ENCODE results near the gene EME2. TPM values are rescaled to one million over a fixed set of nuclear protein-coding genes. Genes with fewer than 3 reads are reported as not detected.
A peak's percentile ranks its signal among the peaks of the same experiment; 100 is the strongest.

Gene EME2, protein sequence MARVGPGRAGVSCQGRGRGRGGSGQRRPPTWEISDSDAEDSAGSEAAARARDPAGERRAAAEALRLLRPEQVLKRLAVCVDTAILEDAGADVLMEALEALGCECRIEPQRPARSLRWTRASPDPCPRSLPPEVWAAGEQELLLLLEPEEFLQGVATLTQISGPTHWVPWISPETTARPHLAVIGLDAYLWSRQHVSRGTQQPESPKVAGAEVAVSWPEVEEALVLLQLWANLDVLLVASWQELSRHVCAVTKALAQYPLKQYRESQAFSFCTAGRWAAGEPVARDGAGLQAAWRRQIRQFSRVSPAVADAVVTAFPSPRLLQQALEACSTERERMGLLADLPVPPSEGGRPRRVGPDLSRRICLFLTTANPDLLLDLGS
- 42.5 and 43.9 TPM in 2 replicates for total RNA-seq
- total RNA-seq (2013), result 12.0 TPM
- 34.6 and 44.1 TPM in 2 replicates for polyA plus RNA-seq
- 21.8 and 27.5 TPM in 2 replicates for polyA minus RNA-seq

DNA sequence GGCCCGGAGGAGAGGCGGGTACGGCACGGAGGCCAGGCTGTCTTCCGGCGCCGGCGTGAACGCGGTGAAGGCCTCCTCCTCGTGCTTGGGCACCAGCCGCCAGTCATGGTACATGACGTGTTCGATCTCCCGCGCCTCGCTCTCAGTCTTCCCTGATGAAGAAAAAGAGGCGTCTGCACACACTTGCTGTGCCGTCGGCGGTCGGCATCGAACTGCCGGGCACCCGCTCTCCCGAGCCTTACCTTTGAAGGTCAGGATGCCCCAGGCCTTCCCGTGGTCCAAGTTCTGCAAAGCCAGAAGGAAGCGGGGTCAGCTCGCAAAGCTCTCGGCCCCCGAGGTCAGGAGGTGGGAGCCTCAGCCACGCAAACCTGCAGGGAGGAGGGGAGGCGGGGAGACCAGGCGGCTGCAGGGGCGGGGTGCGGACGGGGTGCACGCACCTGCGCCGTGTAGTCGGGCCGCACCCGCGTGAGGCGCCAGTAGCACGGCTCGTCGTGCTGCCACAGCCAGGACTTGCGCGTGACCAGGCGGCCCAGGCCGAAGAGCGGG is at the start of gene EME2:
Gene EME2, plus strand, starts transcription at position 449 of the 546 bp plus-strand sequence. CDS start 418 bp downstream, outside the sequence.
- DNase-seq (peak; percentile 60), ATAC-seq (ENCODE audit: low read depth) (no peak)
- no peaks in the 10 kb centered on the region for H3K27me3 ChIP-seq (replicated peaks in 1 of 4; ENCODE audit: control extremely low read depth in 1 of 4, control insufficient read depth in 3 of 4, insufficient read depth in 4 of 4, low read length in 3 of 4)
- H3K9ac ChIP-seq (ENCODE audit: low read length), result peak within 1 kb of the TSS; percentile 84
- WGBS (ENCODE audit: insufficient coverage), result under 1% methylated on average over 53 of the region's 53 CpGs
- H3K27me3 Mint-ChIP-seq, result no peaks in the 10 kb centered on the region
- TF ChIP-seq EZH2 (IDR thresholded peaks at IDR 0.05; ENCODE audit: borderline replicate concordance, insufficient read depth, low read depth, low read length, poor library complexity, severe bottlenecking), result no peak
- TF ChIP-seq, protein P1, sequence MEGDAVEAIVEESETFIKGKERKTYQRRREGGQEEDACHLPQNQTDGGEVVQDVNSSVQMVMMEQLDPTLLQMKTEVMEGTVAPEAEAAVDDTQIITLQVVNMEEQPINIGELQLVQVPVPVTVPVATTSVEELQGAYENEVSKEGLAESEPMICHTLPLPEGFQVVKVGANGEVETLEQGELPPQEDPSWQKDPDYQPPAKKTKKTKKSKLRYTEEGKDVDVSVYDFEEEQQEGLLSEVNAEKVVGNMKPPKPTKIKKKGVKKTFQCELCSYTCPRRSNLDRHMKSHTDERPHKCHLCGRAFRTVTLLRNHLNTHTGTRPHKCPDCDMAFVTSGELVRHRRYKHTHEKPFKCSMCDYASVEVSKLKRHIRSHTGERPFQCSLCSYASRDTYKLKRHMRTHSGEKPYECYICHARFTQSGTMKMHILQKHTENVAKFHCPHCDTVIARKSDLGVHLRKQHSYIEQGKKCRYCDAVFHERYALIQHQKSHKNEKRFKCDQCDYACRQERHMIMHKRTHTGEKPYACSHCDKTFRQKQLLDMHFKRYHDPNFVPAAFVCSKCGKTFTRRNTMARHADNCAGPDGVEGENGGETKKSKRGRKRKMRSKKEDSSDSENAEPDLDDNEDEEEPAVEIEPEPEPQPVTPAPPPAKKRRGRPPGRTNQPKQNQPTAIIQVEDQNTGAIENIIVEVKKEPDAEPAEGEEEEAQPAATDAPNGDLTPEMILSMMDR (IDR thresholded peaks at IDR 0.05), result no peak
- peaks cover 0 to 28% of the 10 kb centered on the region in 2 experiments for H3K36me3 ChIP-seq (replicated peaks in 1 of 2; ENCODE audit: control extremely low read depth in 1 of 2, control insufficient read depth in 1 of 2, extremely low read depth in 1 of 2, insufficient read depth in 2 of 2, low read length in 1 of 2)
- H3K4me1 ChIP-seq (ENCODE audit: control insufficient read depth in 2 of 2, insufficient read depth in 2 of 2, low read length in 2 of 2), result peaks cover 22 to 35% of the 10 kb centered on the region in 2 donors
- ChIA-PET CTCF (interaction anchor here (0.6 to 3.2 kb wide), 4 partner anchors 9 to 716 kb away, joined by 3 to 15 read pairs (median 6); partner anchors contain the start of genes MAPK8IP3, NUBP2 and SPSB3), POLR2A (interaction anchor here (0.6 to 4.4 kb wide), 4 partner anchors 10 to 157 kb away, joined by 3 to 27 read pairs (median 3); partner anchors contain the start of genes NUBP2 and SPSB3)
- no peaks in the 10 kb centered on the region for H3K9me3 Mint-ChIP-seq (ENCODE audit: insufficient read depth)
- H3K9me3 ChIP-seq (ENCODE audit: control extremely low read depth in 1 of 3, control insufficient read depth in 2 of 3, insufficient read depth in 1 of 3, low read length in 2 of 3), result no peaks in the 10 kb centered on the region
- H4K20me1 ChIP-seq (ENCODE audit: control insufficient read depth, insufficient read depth, low read length, poor library complexity, severe bottlenecking), result peaks cover 60% of the 10 kb centered on the region
- H3K79me2 ChIP-seq (ENCODE audit: control insufficient read depth, insufficient read depth, low read length), result peaks cover 31% of the 10 kb centered on the region
- peak within 1 kb of the TSS; percentile 53 to 87 (median 82) for H3K4me3 ChIP-seq (ENCODE audit: control extremely low read depth in 1 of 5, extremely low read depth in 1 of 5, insufficient read depth in 1 of 5, low read depth in 2 of 5, low read length in 4 of 5)
- peak within 1 kb of the TSS; percentile 81 for H2AFZ ChIP-seq (ENCODE audit: insufficient read depth, low read depth, low read length, poor library complexity, severe bottlenecking)
- H3K27ac Mint-ChIP-seq, result peak within 1 kb of the TSS; percentile 97
- H3K4me1 Mint-ChIP-seq, result peaks cover 27% of the 10 kb centered on the region
- peak within 1 kb of the TSS; percentile 95 for H3K4me3 Mint-ChIP-seq
- peak within 1 kb of the TSS; percentile 38 to 90 for H3K27ac ChIP-seq (ENCODE audit: low read length in 2 of 2)
- intact Hi-C loops (cut with micrococcal nuclease), result loop anchor here (2.0 to 5.0 kb wide), 4 partner anchors 54 to 360 kb away; partner anchors contain the start of genes FAHD1, HAGH, MAPK8IP3 and UNKL
- H3K4me2 ChIP-seq (replicated peaks; ENCODE audit: low read depth, low read length, poor library complexity, severe bottlenecking), result peak within 1 kb of the TSS; percentile 99

All from B cell (primary cell).